Kidney capillary endothelial cell (primary cell): ENCODE measurements around the gene NOL7.
A peak's percentile ranks its signal among the peaks of the same experiment; 100 is the strongest.

ENCODE experiments used
- DNase-seq: peaks from one replicate; pipeline ENCODE4 v3.0.0-alpha.2; 2018; ENCODE audit warnings: low spot score

Gene NOL7

GRCh38 chr6:13614926-13615791, at the start of gene NOL7:
Gene NOL7, plus strand, starts transcription at chr6:13615335. Its CDS starts 24 bp downstream, at chr6:13615359.
- DNase-seq: peak; percentile 98

- DNase-seq: no peak
Measured at GRCh38 chr6:13565921-13566320, 49.2 kb upstream of the NOL7 start.

DNA sequence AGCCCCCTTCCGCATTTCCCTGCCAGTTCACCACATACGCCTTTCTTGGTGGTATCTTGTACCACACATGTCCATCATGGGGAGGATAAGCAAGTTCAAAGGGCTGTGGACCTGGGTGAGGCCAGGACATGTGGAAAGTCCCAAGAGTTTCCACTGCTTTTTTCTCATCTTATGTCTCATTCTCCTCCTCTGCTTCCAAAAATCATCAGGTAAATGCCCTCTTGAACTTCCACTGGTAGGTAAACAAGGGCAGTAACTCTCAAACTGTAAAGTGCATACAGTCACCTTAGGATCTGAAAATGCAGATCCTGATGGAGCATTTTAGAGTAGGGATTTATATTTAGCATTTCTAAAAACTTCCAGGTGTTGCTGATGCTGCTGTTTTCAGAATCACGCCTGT, 48.6 kb upstream of the NOL7 start:
- no peak for DNase-seq

DNA sequence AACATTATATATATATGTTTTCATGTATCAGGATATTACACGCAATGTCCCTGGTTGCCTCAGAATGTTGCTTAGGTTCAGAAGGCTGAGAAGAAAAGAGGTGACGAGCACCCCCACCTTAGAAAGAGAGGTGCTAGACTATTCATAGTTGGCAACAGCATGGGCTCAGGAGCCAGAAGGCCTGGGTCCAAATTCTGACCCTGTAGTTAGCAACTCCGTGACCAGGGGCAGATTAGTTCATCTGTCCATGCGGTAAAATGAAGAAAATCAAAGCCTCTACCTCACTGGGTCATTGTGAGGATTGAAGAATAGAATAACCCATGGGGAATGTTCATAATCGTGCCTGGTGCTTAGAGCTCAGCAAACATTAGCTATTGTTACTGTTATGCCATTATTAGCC, 46.2 kb upstream of the NOL7 start:
- no peak for DNase-seq

DNA sequence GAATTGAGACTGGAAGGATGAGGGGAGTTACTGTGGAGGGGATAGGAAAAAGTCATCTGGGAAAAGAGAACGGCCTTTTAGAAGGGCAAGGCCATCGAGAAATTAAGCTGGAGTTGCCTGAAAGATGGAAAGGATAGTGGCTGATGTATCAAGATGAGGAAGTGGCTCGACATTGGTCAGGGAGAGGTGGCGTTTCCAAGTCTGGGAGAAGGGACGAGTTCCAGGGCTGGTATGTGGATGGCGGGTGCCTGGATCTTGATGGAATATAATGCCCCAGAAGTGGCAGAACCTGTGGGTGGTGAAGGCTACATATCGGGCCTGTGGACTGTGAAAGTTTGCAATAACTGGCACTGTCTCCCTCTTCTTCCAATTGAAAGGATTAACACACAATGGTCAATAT, 42.9 kb upstream of the NOL7 start:
- no peak for DNase-seq

DNA sequence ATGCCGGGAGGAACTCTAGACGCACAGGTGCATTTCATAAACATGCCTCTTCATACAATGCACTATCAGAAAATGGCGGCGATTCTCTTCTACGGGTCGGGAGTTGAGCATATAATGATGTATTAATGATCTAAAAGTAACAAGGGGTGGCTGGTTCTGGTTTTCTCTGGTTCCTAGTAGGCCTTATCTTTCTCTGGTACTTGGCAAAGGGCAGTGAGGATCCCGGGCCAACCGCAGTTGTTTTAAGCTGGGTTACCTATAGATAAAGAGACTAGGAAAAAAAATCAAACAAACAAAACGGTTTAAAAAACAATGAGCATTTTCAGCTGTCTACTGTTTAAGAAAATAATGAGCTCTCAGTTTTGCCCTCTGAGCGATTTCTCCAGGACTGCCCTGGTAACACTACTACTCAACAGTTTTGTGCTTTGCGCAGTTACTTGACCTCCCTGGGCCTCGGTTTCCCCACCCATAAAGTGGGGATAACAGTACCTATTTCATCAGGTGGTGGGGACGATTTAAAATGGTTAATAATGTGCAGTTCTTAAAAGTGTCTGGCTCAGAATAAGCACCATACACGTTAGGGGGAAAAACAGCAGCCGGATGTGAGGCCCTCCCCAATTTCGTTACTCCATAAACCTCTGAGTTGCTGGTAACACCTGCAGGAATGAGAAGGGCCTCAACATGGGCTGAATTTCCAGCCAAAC, 42.0 kb upstream of the NOL7 start:
- DNase-seq: no peak

- peak; percentile 40 for DNase-seq
Measured at GRCh38 chr6:13573669-13574110, 41.4 kb upstream of the NOL7 start.

GRCh38 chr6:13574149-13574570, 41.0 kb upstream of the NOL7 start:
- peak; percentile 97 for DNase-seq

DNA sequence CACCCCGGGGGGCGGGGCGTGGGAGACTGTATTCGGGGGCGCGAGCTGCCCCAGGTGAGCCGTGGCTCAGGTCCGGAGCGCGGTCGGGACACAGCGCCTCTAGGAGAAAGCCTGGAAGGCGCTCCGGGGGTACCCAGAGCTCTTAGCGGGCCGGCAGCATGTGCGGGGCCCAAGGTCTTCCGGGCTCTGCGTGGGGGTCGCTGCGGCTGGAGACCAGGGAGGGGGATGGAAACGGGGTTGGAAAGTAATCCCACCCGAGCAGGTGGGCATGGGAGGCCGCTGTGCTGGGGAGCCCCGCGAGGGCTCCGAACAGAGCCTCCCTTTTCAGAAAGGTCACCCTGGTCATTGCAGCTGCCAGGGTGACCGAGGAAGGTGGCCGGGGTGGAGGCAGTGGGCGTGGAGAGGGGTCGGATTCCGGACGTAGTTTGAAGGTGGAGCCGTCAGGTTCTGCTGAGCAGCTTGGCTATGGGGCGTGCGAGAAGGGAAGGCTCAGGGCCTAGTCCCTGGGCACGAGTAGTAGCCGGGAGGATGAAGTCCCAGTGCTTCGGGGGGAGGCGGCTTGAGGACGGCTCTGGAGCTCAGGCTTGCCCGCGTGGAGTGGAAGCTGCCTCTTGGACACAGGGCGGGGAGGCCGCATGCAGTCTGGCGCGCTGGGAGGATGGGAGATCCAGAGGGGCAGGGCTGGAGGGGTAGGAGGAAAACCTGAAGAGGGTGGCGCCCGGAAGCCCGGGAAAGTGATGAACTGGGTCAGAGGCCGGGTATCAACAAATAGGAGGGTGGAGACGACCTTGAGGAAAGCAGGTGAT, 40.4 kb upstream of the NOL7 start, which contains the start of gene SIRT5:
TSS of gene SIRT5 (plus strand) at position 31 of the 806 bp plus-strand sequence. CDS start 9,510 bp downstream, outside the sequence.
- DNase-seq: peak; percentile 72

DNA sequence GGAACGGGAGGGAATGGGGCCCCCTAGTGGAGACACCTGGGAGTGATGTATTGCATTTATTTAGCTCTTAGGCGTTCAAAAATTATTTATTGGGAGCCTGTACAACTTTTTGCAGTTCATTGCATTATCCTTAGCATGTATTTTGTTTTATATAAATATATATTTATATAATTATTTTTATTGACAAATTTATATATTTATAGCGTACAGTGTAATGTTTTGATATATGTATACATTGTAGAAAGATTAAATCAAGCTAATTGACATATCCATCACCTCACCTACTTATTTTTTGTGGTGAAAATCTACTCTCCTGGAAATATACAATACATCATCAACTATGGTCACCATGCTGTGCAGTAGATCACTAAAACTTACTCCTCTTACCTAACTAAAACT, 39.8 kb upstream of the NOL7 start:
- DNase-seq: no peak

- no peak for DNase-seq
Measured at GRCh38 chr6:13576017-13576416, 39.1 kb upstream of the NOL7 start.

- no peak for DNase-seq
Measured at GRCh38 chr6:13577926-13578325, 37.2 kb upstream of the NOL7 start.

GRCh38 chr6:13579911-13580310, 35.2 kb upstream of the NOL7 start:
- no peak for DNase-seq

- DNase-seq: no peak
Measured at GRCh38 chr6:13581700-13582229, 33.4 kb upstream of the NOL7 start.

- no peak for DNase-seq
Measured at GRCh38 chr6:13586603-13587542, 28.3 kb upstream of the NOL7 start.

- DNase-seq: no peak
Measured at GRCh38 chr6:13589801-13590200, 25.3 kb upstream of the NOL7 start.

DNA sequence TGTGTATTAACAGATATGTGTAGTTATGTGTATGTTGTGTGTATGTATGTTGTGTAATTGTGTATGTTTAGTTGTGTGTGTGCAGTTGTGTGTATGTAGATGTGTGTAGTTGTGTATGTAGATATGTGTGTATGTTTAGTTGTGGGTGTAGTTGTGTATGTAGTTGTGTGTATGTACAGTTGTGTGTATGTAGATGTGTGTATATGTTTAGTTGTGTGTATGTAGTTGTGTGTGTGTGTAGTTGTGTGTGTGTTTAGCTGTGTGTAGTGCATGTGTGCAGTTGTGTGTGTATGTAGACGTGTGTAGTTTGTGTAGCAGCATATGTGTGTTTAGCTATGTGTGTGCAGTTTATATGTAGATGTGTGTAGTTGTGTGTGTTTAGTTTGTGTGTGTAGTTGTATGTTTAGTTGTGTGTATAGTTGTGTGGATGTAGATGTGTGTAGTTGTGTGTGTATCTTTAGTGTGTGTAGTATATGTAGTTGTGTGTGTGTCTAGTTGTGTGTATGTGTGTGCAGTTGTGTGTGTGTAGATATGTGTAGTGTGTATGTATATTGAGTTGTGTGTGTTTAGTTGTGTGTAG, 24.5 kb upstream of the NOL7 start:
- no peak for DNase-seq

DNA sequence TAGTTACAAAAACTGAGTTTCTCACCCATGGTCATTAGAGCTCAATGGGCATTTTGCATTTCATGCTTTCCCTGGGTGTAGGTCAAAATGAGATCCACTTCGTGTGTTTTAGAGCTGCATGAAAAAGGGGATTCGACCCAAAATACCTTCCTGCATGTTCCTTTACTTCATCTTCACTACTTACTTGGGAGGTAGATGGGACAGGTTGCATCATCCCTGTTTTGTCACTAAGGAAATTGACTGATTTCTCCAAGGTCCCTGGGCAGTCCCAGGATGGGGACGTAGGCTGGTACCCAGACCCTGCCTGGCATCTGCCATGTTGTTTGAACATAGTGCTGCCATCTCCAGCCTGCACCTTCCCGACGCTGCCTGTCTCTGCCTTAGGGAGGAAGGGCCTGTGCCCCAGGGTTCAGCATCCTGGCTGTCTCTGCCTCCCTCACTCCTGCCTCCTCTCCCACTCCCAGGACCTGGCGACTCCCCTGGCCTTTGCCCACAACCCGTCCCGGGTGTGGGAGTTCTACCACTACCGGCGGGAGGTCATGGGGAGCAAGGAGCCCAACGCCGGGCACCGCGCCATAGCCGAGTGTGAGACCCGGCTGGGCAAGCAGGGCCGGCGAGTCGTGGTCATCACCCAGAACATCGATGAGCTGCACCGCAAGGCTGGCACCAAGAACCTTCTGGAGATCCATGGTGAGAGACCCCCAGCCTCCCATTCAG, 23.8 kb upstream of the NOL7 start:
- DNase-seq: no peak

GRCh38 chr6:13593103-13593502, 22.0 kb upstream of the NOL7 start:
- DNase-seq: no peak

- DNase-seq: peak; percentile 18
Measured at GRCh38 chr6:13593720-13594119, 21.4 kb upstream of the NOL7 start.
